OCI-LY7 (cell line): Measurements from ENCODE around the gene PARP14.

Experiments
- EZH2phosphoT487 ChIP-seq: fragments of 200-600 bp; sonication (generic); IDR thresholded peaks from 2 replicates; pipeline ENCODE4 v1.6.1; 2018; ENCODE audit warnings: low read depth, borderline replicate concordance, mild to moderate bottlenecking, mixed run types, antibody characterized with exemption, low read length, moderate library complexity, mixed read lengths
- TF ChIP-seq, protein P1 (sequence below): fragments of 200-600 bp; sonication (generic); conservative IDR thresholded peaks from 2 replicates; pipeline ENCODE4 v1.5.1; 2014; ENCODE audit warnings: mild to moderate bottlenecking, antibody characterized with exemption, low read length, moderate library complexity, mixed read lengths

DNA sequence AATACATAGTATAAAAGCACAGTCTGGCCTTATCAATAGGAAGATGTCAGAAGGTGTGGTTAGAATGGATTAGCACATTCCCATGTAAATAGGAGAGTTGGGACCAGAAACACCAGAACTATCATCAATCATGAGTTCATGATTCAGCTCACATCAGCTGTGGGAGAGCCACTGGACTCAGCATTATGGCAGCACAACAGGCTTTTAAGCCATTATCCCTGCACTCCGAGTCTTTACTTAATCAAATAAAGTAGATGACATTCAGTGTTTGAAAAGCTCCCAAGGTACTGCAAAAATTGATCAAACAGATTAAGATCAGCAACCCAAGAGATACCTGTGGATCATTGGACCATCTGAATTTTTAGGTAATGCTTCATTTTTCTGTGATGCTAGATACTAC lies 24.7 kb downstream of the PARP14 start:
- TF ChIP-seq, protein P1, sequence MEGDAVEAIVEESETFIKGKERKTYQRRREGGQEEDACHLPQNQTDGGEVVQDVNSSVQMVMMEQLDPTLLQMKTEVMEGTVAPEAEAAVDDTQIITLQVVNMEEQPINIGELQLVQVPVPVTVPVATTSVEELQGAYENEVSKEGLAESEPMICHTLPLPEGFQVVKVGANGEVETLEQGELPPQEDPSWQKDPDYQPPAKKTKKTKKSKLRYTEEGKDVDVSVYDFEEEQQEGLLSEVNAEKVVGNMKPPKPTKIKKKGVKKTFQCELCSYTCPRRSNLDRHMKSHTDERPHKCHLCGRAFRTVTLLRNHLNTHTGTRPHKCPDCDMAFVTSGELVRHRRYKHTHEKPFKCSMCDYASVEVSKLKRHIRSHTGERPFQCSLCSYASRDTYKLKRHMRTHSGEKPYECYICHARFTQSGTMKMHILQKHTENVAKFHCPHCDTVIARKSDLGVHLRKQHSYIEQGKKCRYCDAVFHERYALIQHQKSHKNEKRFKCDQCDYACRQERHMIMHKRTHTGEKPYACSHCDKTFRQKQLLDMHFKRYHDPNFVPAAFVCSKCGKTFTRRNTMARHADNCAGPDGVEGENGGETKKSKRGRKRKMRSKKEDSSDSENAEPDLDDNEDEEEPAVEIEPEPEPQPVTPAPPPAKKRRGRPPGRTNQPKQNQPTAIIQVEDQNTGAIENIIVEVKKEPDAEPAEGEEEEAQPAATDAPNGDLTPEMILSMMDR, result no peak
- TF ChIP-seq EZH2phosphoT487, result no peak
